Hematopoietic multipotent progenitor cell treated with erythropoietin and hydrocortisone succinate and interleukin-3 and kit ligand, for 4 days (in vitro differentiated cells): ENCODE results near the gene SART3.
"Not testable (repeated sequence)": the region's sequence is repeated elsewhere in the genome, so short reads cannot be mapped to it uniquely, and the experiment has no call there.

Source experiments
- DNase-seq: peaks from one replicate; pipeline ENCODE4 v3.0.0-alpha.2; 2015

SART3 gene

GRCh38 chr12:108519558-108519957, 41.4 kb downstream of the SART3 start:
- peak; percentile 43 for DNase-seq

GRCh38 chr12:108518716-108519496, 42.1 kb downstream of the SART3 start:
- no peak for DNase-seq

GRCh38 chr12:108518101-108518715, 42.8 kb downstream of the SART3 start:
- no peak for DNase-seq

GRCh38 chr12:108517288-108518100, 43.5 kb downstream of the SART3 start:
- no peak for DNase-seq

- DNase-seq: peak; percentile 57
These were observed 44.3 kb downstream of the SART3 start for GRCh38 chr12:108516511-108517275.

GRCh38 chr12:108515916-108516315, 45.1 kb downstream of the SART3 start:
- DNase-seq: peak; percentile 26

- DNase-seq: peak; percentile 100
These were observed 45.8 kb downstream of the SART3 start, which contains the start of gene FICD for GRCh38 chr12:108514973-108515814. TSS of gene FICD (plus strand) at chr12:108515277. CDS start at chr12:108516973, 1,696 bp downstream.

- DNase-seq: no peak
These were observed 46.5 kb downstream of the SART3 start for GRCh38 chr12:108514468-108514972.

GRCh38 chr12:108511633-108512540, 49.1 kb downstream of the SART3 start:
- peak; percentile 90 for DNase-seq

GRCh38 chr12:108510836-108511235, 50.1 kb downstream of the SART3 start:
- DNase-seq: no peak

- no peak for DNase-seq
These were observed 51.2 kb downstream of the SART3 start for GRCh38 chr12:108509806-108510205.

- DNase-seq: no peak
These were observed 52.9 kb downstream of the SART3 start for GRCh38 chr12:108507971-108508642.

GRCh38 chr12:108505129-108505528, 55.8 kb downstream of the SART3 start:
- DNase-seq: no peak

GRCh38 chr12:108502922-108503321, 58.1 kb downstream of the SART3 start:
- no peak for DNase-seq

- no peak for DNase-seq
These were observed 62.8 kb downstream of the SART3 start for GRCh38 chr12:108498136-108498535.

- no peak for DNase-seq
These were observed 65.0 kb downstream of the SART3 start for GRCh38 chr12:108495823-108496579.

- DNase-seq: peak; percentile 68
These were observed 65.9 kb downstream of the SART3 start for GRCh38 chr12:108495054-108495453.

- DNase-seq: no peak
These were observed 69.7 kb downstream of the SART3 start for GRCh38 chr12:108491256-108491655.

- DNase-seq: not testable (repeated sequence)
These were observed 73.9 kb downstream of the SART3 start for GRCh38 chr12:108487029-108487428.
